ENCODE measurements around the gene DCAF12.

DCAF12 gene

DNA sequence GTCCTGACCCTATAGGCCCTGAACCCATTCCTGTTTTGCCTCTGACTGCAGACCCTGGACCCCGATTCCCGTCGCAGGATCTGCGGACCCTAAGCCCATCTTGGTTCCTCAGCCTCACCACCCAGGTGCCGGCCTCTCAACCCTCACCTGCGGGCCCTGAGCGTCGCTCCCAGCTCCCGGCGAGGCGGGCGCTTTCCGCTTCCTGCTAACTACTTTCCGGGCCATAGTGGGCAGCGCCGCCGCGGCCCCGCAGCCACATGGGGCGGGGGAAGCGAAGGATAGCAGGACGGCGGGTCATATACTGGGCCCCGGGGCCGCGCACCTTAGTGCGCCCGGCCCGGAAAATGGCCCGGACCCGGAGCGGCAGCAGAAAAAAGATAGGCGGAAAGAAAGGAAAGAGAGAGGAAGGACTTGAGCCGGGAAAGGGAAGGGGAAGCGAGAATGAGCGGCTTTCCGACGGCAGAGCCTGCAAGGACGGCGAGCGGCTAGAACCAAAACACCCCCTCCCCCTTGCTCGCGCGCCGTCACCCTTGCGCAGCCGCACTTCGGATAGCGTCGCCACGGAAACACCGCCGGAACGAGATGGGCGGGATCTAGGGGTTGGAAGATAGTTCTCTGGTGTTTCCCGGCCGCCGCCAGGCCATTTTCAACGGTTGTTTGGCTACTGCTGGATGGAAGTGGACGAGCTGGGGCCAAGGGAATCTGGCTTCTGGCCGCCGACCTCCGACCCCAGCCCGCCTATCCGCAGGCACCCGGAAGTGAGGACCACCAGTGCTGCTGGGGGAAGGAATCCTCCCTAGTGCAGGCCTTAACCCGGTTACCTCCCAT, at the start of gene DCAF12:
Gene DCAF12, minus strand, starts transcription at position 492 of the 828 bp plus-strand sequence. Its CDS starts 267 bp downstream, at position 225.
- Histone ChIP-seq H3K4me1 (peaks cover 40 to 69% (median 58%) of the 10 kb centered on the region in 10 experiments), H3K9ac (peak within 1 kb of the TSS; percentile 89 to 96 (median 92)), H3K9me3 (replicated peaks in 1 of 11) (peaks cover 0 to 9% (median 0%) of the 10 kb centered on the region in 11 experiments; a peak in 2 of 22 replicates), H3K4me3 (peak within 1 kb of the TSS; percentile 74 to 98 (median 88)), H4K20me1 (peaks cover 21 to 45% (median 39%) of the 10 kb centered on the region in 11 experiments), H3K36me3 (peaks cover 18 to 27% (median 20%) of the 10 kb centered on the region in 11 experiments), H3K27ac (peak within 1 kb of the TSS; percentile 84 to 96 (median 93)), H3K4me2 (peak within 1 kb of the TSS; percentile 90 to 99 (median 97)), H3K27me3 (no peaks in the 10 kb centered on the region; a peak in 1 of 22 replicates)
- TF ChIP-seq Cebpa-rat (IDR thresholded peaks at IDR 0.05): no peak

DNA sequence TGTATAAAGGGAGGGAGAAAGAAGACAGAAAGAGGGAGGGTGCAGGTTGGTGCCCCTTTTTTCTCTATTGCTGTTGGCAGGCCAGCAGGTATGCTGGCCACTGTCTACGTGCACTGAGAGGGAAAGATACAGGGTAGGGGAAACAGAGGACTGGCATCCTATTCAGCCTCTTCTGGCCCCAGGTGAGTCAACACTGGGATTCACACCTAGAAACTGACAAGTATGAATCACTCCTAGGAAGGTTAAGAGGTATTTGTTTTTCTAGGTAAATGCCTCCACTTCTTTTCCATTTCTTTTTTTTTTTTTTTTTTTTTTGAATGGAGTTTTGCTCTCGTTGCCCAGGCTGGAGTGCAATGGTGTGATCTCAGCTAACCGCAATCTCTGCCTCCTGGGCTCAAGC, 49.6 kb upstream of the DCAF12 start:
- Histone ChIP-seq H3K27ac (no peak overlapping the region), H3K27me3 (no peaks in the 10 kb centered on the region), H3K4me2 (no peak overlapping the region), H3K4me3 (no peak overlapping the region), H3K9me3 (replicated peaks in 1 of 11) (no peaks in the 10 kb centered on the region), H3K9ac (no peak overlapping the region), H3K36me3 (peaks cover 0 to 6% (median 5%) of the 10 kb centered on the region in 11 experiments; a peak in 10 of 22 replicates), H4K20me1 (peaks cover 0 to 18% (median 11%) of the 10 kb centered on the region in 11 experiments; a peak in 13 of 22 replicates), H3K4me1 (peaks cover 43 to 60% (median 51%) of the 10 kb centered on the region in 10 experiments)
- TF ChIP-seq Cebpa-rat (IDR thresholded peaks at IDR 0.05): no peak

- Histone ChIP-seq H4K20me1 (no peaks in the 10 kb centered on the region), H3K9me3 (replicated peaks in 1 of 11) (no peaks in the 10 kb centered on the region), H3K4me2 (peak overlapping the region; percentile 59 to 86 (median 78)), H3K4me1 (peaks cover 24 to 62% (median 38%) of the 10 kb centered on the region in 10 experiments), H3K27ac (peak overlapping the region in 9 of 11 experiments; percentile 46 to 71 (median 60); a peak in 18 of 22 replicates), H3K4me3 (peak overlapping the region in 1 of 10 experiments; percentile 38; a peak in 2 of 20 replicates), H3K27me3 (no peaks in the 10 kb centered on the region), H3K36me3 (no peaks in the 10 kb centered on the region), H3K9ac (peak overlapping the region in 5 of 11 experiments; percentile 19 to 57 (median 44); a peak in 8 of 22 replicates)
- no peak for TF ChIP-seq Cebpa-rat (IDR thresholded peaks at IDR 0.05)
These were observed 45.4 kb upstream of the DCAF12 start for GRCh38 chr9:34171753-34172535.

GRCh38 chr9:34170237-34170991, 43.9 kb upstream of the DCAF12 start:
- no peak overlapping the region for H3K4me3 ChIP-seq

GRCh38 chr9:34169125-34169524, 42.6 kb upstream of the DCAF12 start:
- no peaks in the 10 kb centered on the region for H3K9me3 ChIP-seq (replicated peaks in 1 of 11)
- H3K9ac ChIP-seq: peak overlapping the region in 1 of 11 experiments; percentile 11; a peak in 1 of 22 replicates
- H3K4me1 ChIP-seq: peaks cover 18 to 52% (median 29%) of the 10 kb centered on the region in 10 experiments
- TF ChIP-seq Cebpa-rat (IDR thresholded peaks at IDR 0.05): no peak
- H3K4me2 ChIP-seq: peak overlapping the region in 9 of 11 experiments; percentile 2 to 86 (median 46); a peak in 11 of 22 replicates
- no peaks in the 10 kb centered on the region for H4K20me1 ChIP-seq
- H3K27ac ChIP-seq: 0 out of 22 replicates have a peak overlapping the region, but pooled peaks of 1 of the 11 experiments have one; percentile 14
- H3K4me3 ChIP-seq: no peak overlapping the region
- H3K27me3 ChIP-seq: no peaks in the 10 kb centered on the region
- H3K36me3 ChIP-seq: no peaks in the 10 kb centered on the region

More at GRCh38 chr9:34170237-34170991, 43.9 kb upstream of the DCAF12 start:
- Histone ChIP-seq H3K27ac (no peak overlapping the region; a peak in 1 of 22 replicates), H3K27me3 (no peaks in the 10 kb centered on the region), H3K36me3 (no peaks in the 10 kb centered on the region), H3K4me1 (peaks cover 23 to 58% (median 35%) of the 10 kb centered on the region in 10 experiments), H4K20me1 (no peaks in the 10 kb centered on the region), H3K9ac (no peak overlapping the region), H3K4me2 (peak overlapping the region in 3 of 11 experiments; percentile 6 to 86 (median 23); a peak in 3 of 22 replicates), H3K9me3 (replicated peaks in 1 of 11) (no peaks in the 10 kb centered on the region)
- TF ChIP-seq Cebpa-rat (IDR thresholded peaks at IDR 0.05): no peak

- Histone ChIP-seq H3K9ac (no peak overlapping the region), H3K4me1 (peaks cover 0 to 12% (median under 1%) of the 10 kb centered on the region in 10 experiments; a peak in 6 of 20 replicates), H3K36me3 (no peaks in the 10 kb centered on the region), H4K20me1 (no peaks in the 10 kb centered on the region), H3K9me3 (replicated peaks in 1 of 11) (no peaks in the 10 kb centered on the region), H3K27me3 (no peaks in the 10 kb centered on the region), H3K27ac (no peak overlapping the region; a peak in 1 of 22 replicates), H3K4me2 (peak overlapping the region in 4 of 11 experiments; percentile 5 to 25 (median 14); a peak in 5 of 22 replicates), H3K4me3 (no peak overlapping the region)
- TF ChIP-seq Cebpa-rat (IDR thresholded peaks at IDR 0.05): no peak
These were observed 36.9 kb upstream of the DCAF12 start for GRCh38 chr9:34163434-34163833.

- H3K4me3 ChIP-seq: no peak overlapping the region
- H3K4me1 ChIP-seq: peaks cover 0 to 12% (median 1%) of the 10 kb centered on the region in 10 experiments; a peak in 6 of 20 replicates
- H3K27me3 ChIP-seq: no peaks in the 10 kb centered on the region
- H3K4me2 ChIP-seq: peak overlapping the region in 2 of 11 experiments; percentile 21 to 60; a peak in 4 of 22 replicates
- no peaks in the 10 kb centered on the region for H3K36me3 ChIP-seq
- no peaks in the 10 kb centered on the region for H3K9me3 ChIP-seq (replicated peaks in 1 of 11)
- no peak overlapping the region for H3K9ac ChIP-seq
- H3K27ac ChIP-seq: no peak overlapping the region
- TF ChIP-seq Cebpa-rat (IDR thresholded peaks at IDR 0.05): no peak
- H4K20me1 ChIP-seq: no peaks in the 10 kb centered on the region
These were observed 31.9 kb upstream of the DCAF12 start for GRCh38 chr9:34158362-34158869.

DNA sequence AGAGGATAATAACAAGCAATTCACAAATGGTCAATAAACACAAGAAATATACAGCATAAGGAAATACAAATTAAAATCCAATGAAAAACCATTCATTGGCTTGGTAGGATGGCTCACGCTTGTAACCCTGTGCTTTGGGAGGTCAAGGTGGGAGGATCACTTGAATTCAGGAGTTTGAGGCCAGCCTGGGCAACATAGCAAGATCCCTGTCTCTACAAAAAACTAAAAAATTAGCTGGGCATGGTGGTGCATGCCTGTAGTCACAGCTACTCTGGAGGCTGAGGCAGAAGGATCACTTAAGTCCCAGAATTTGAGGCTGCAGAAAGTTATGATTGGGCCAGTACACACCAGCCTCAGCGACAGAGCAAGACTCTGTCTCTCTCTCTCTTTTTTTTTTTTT, 31.4 kb upstream of the DCAF12 start:
- Histone ChIP-seq H4K20me1 (no peaks in the 10 kb centered on the region), H3K27me3 (no peaks in the 10 kb centered on the region), H3K36me3 (no peaks in the 10 kb centered on the region), H3K4me2 (peak overlapping the region in 2 of 11 experiments; percentile 21 to 60; a peak in 3 of 22 replicates), H3K4me3 (no peak overlapping the region), H3K9me3 (replicated peaks in 1 of 11) (no peaks in the 10 kb centered on the region), H3K4me1 (peaks cover 0 to 11% (median 0%) of the 10 kb centered on the region in 10 experiments; a peak in 4 of 20 replicates), H3K9ac (no peak overlapping the region), H3K27ac (no peak overlapping the region)
- no peak for TF ChIP-seq Cebpa-rat (IDR thresholded peaks at IDR 0.05)

Data from BLaER1 treated with 17β-estradiol and CSF1 and Interleukin-3, amounts not matched to agents 10 nM and 100 nM (cell line).